Natural killer cell (primary cell): Measurements from ENCODE around the gene CSE1L. TPM values are rescaled to one million over a fixed set of nuclear protein-coding genes. Genes with fewer than 3 reads are reported as not detected.

Experiments
- ATAC-seq, 3 donors: fragments of 150-1000 bp in 2 of 3; fragments of 200-7000 bp in 1 of 3; cut with Tn5 transposase; 1 replicate in 1 of 3; 2 replicates in 2 of 3; pipeline ENCODE4 v1.10.0; 2021; ENCODE audit warnings: mild to moderate bottlenecking in 2 of 3, moderate library complexity in 2 of 3
- DNase-seq, 2 donors: peaks; one replicate each; pipeline versions ENCODE4 v3.0.0 to v3.0.0-alpha.2; 2013 to 2021; ENCODE audit warnings: mixed read lengths in 1 of 2
- H3K27ac ChIP-seq: one replicate; pipeline ENCODE4 v1.5.1; 2013; ENCODE audit warnings: mild to moderate bottlenecking, low read length
- H3K27me3 ChIP-seq: one replicate; pipeline ENCODE4 v1.6.1; 2013; ENCODE audit warnings: low read length; ENCODE audit not compliant: control insufficient read depth, insufficient read depth
- H3K36me3 ChIP-seq: one replicate; pipeline ENCODE4 v1.6.1; 2013; ENCODE audit warnings: low read length; ENCODE audit not compliant: control insufficient read depth, insufficient read depth
- H3K4me1 ChIP-seq: one replicate; pipeline ENCODE4 v1.6.1; 2013; ENCODE audit warnings: low read length; ENCODE audit not compliant: control insufficient read depth, insufficient read depth
- H3K4me3 ChIP-seq: one replicate; pipeline ENCODE4 v1.5.1; 2013; ENCODE audit warnings: low read length
- H3K9me3 ChIP-seq: one replicate; pipeline ENCODE4 v1.6.1; 2013; ENCODE audit warnings: low read length; ENCODE audit not compliant: control insufficient read depth, insufficient read depth
- H3K27ac Mint-ChIP-seq, 2 donors: one replicate each; pipeline ENCODE4 v1.8.0; 2022; ENCODE audit warnings: mild to moderate bottlenecking in 2 of 2, mixed read lengths in 2 of 2, moderate library complexity in 1 of 2
- H3K27me3 Mint-ChIP-seq, 2 donors: one replicate each; pipeline ENCODE4 v1.8.0; 2022; ENCODE audit warnings: low read depth in 2 of 2, mixed read lengths in 2 of 2
- H3K36me3 Mint-ChIP-seq: one replicate; pipeline ENCODE4 v1.8.0; 2022; ENCODE audit warnings: mixed read lengths
- H3K4me1 Mint-ChIP-seq, 2 donors: one replicate each; pipeline ENCODE4 v1.8.0; 2022; ENCODE audit warnings: mixed read lengths in 2 of 2
- H3K4me3 Mint-ChIP-seq: one replicate; pipeline ENCODE4 v1.8.0; 2022; ENCODE audit warnings: mild to moderate bottlenecking, moderate library complexity, mixed read lengths
- H3K9me3 Mint-ChIP-seq, 2 donors: one replicate each; pipeline ENCODE4 v1.8.0; 2022; ENCODE audit warnings: mixed read lengths in 2 of 2
- WGBS: methylation state at CpG from one replicate; pipeline ENCODE4 v1.1.7; 2013; ENCODE audit warnings: missing lambda C conversion rate; ENCODE audit not compliant: insufficient coverage; 5-methylcytosine and 5-hydroxymethylcytosine counted together
- intact Hi-C: fragments of 100-400 bp; cut with micrococcal nuclease; formaldehyde crosslinking; loops from one replicate; pipeline ENCODE4 v1.14.2; 2022
- total RNA-seq, 4 donors: library from RNA; stranded (reverse); fragments of 120-200 nt in 1 of 4; gene quantifications; one replicate each; pipeline versions ENCODE4 v1.2.3 to v1.2.4, GENCODE V29; 2013 to 2022
- TF ChIP-seq, protein P1 (sequence below): fragments of 200-600 bp; IDR thresholded peaks from one replicate; pipeline ENCODE4 v1.8.0; 2022; ENCODE audit warnings: antibody characterized with exemption

The CSE1L gene
- total RNA-seq, 3 donors from 2014 or later (not counting 1 experiment from before 2014, with no cell fraction given): 24.6 to 29.5 (median 25.8) TPM

- Mint-ChIP-seq H3K36me3 (peaks cover 23% of the 10 kb centered on the region), H3K9me3 (no peaks in the 10 kb centered on the region), H3K27ac (no peak overlapping the region), H3K4me1 (peaks cover 0 to 4% of the 10 kb centered on the region in 2 donors), H3K27me3 (no peaks in the 10 kb centered on the region), H3K4me3 (no peak overlapping the region)
- DNase-seq (peak in 1 of 2 donors; percentile 11), ATAC-seq (no peak)
- no peak overlapping the region for H3K4me3 ChIP-seq
- H3K27me3 ChIP-seq: no peaks in the 10 kb centered on the region
- H3K9me3 ChIP-seq: no peaks in the 10 kb centered on the region
- H3K36me3 ChIP-seq: peaks cover 68% of the 10 kb centered on the region
- H3K27ac ChIP-seq: no peak overlapping the region
- H3K4me1 ChIP-seq: peaks cover 5% of the 10 kb centered on the region
- TF ChIP-seq, protein P1, sequence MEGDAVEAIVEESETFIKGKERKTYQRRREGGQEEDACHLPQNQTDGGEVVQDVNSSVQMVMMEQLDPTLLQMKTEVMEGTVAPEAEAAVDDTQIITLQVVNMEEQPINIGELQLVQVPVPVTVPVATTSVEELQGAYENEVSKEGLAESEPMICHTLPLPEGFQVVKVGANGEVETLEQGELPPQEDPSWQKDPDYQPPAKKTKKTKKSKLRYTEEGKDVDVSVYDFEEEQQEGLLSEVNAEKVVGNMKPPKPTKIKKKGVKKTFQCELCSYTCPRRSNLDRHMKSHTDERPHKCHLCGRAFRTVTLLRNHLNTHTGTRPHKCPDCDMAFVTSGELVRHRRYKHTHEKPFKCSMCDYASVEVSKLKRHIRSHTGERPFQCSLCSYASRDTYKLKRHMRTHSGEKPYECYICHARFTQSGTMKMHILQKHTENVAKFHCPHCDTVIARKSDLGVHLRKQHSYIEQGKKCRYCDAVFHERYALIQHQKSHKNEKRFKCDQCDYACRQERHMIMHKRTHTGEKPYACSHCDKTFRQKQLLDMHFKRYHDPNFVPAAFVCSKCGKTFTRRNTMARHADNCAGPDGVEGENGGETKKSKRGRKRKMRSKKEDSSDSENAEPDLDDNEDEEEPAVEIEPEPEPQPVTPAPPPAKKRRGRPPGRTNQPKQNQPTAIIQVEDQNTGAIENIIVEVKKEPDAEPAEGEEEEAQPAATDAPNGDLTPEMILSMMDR: no peak
- intact Hi-C loops: no loop called here
- 94% methylated on average over 2 of the region's 2 CpGs for WGBS
Measured at GRCh38 chr20:49028684-49029083, 17.4 kb upstream of the CSE1L start.

- no peak overlapping the region for H3K27ac Mint-ChIP-seq
- no peak for DNase-seq
- peaks cover 0 to 2% of the 10 kb centered on the region in 2 donors for H3K4me1 Mint-ChIP-seq
- H3K4me3 ChIP-seq: no peak overlapping the region
- H3K36me3 ChIP-seq: peaks cover 70% of the 10 kb centered on the region
- H3K36me3 Mint-ChIP-seq: peaks cover 25% of the 10 kb centered on the region
- H3K27me3 Mint-ChIP-seq: no peaks in the 10 kb centered on the region
- H3K27me3 ChIP-seq: no peaks in the 10 kb centered on the region
- no peak overlapping the region for H3K4me3 Mint-ChIP-seq
- intact Hi-C loops: no loop called here
- H3K4me1 ChIP-seq: peaks cover 2% of the 10 kb centered on the region
- no peak for ATAC-seq
- H3K9me3 Mint-ChIP-seq: no peaks in the 10 kb centered on the region
- no peak overlapping the region for H3K27ac ChIP-seq
- no peaks in the 10 kb centered on the region for H3K9me3 ChIP-seq
- 100% methylated on average over 1 of the region's 1 CpG for WGBS
- TF ChIP-seq, protein P1: no peak
Measured at GRCh38 chr20:49029203-49029602, 16.9 kb upstream of the CSE1L start.

- DNase-seq (no peak), ATAC-seq (no peak)
- H3K4me1 Mint-ChIP-seq: no peaks in the 10 kb centered on the region
- Histone ChIP-seq H3K9me3 (no peaks in the 10 kb centered on the region), H3K27ac (no peak overlapping the region), H3K4me1 (no peaks in the 10 kb centered on the region), H3K36me3 (peaks cover 58% of the 10 kb centered on the region), H3K27me3 (no peaks in the 10 kb centered on the region), H3K4me3 (no peak overlapping the region)
- H3K27me3 Mint-ChIP-seq: no peaks in the 10 kb centered on the region
- H3K4me3 Mint-ChIP-seq: no peak overlapping the region
- 98% methylated on average over 4 of the region's 6 CpGs for WGBS
- intact Hi-C loops: no loop called here
- TF ChIP-seq, protein P1: no peak
- H3K27ac Mint-ChIP-seq: no peak overlapping the region
- H3K36me3 Mint-ChIP-seq: peaks cover 18% of the 10 kb centered on the region
- H3K9me3 Mint-ChIP-seq: no peaks in the 10 kb centered on the region
Measured at GRCh38 chr20:49030954-49031619, 15.0 kb upstream of the CSE1L start.

DNA sequence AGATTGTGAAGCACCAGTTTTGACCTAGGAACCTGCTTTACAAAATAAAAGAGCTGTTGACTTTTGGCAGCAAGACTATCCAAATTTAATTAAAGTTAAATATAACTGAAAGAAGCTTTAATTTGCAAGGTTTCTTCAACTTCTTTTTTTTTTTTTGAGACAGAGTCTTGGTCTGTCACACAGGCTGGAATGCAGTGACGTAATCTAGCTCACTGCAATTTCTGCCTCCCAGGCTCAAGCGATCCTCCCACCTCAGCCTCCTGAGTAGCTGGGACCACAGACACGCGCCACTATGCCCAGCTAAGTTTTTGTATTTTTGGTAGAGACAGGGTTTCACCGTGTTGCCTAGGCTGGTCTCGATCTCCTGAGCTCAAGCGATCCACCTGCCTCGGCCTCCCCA, 13.7 kb upstream of the CSE1L start:
- no peak for ATAC-seq
- no peak overlapping the region for H3K4me3 Mint-ChIP-seq
- no peaks in the 10 kb centered on the region for H3K4me1 Mint-ChIP-seq
- TF ChIP-seq, protein P1: no peak
- peaks cover 3% of the 10 kb centered on the region for H3K4me1 ChIP-seq
- peaks cover 18% of the 10 kb centered on the region for H3K36me3 Mint-ChIP-seq
- no peaks in the 10 kb centered on the region for H3K27me3 Mint-ChIP-seq
- intact Hi-C loops: no loop called here
- no peak overlapping the region for H3K27ac Mint-ChIP-seq
- WGBS: 100% methylated on average over 8 of the region's 8 CpGs
- no peaks in the 10 kb centered on the region for H3K9me3 Mint-ChIP-seq
- no peak overlapping the region for H3K27ac ChIP-seq
- H3K9me3 ChIP-seq: no peaks in the 10 kb centered on the region
- H3K27me3 ChIP-seq: no peaks in the 10 kb centered on the region
- no peak overlapping the region for H3K4me3 ChIP-seq
- no peak for DNase-seq
- peaks cover 48% of the 10 kb centered on the region for H3K36me3 ChIP-seq
